ENCODE measurements around the gene VDAC1.
"Not testable (repeated sequence)": the region's sequence is repeated elsewhere in the genome, so short reads cannot be mapped to it uniquely, and the experiment has no call there.

The VDAC1 gene

GRCh38 chr5:133957591-133957990, 47.2 kb downstream of the VDAC1 start:
- no peak for DNase-seq
- no peak for TF ChIP-seq POLR2A (IDR thresholded peaks at IDR 0.05; ENCODE audit: low read length)
- no peak for TF ChIP-seq GATA1 (IDR thresholded peaks at IDR 0.05; ENCODE audit: low read depth, low read length)

- TF ChIP-seq GATA1 (IDR thresholded peaks at IDR 0.05; ENCODE audit: low read depth, low read length): no peak
- TF ChIP-seq POLR2A (IDR thresholded peaks at IDR 0.05; ENCODE audit: low read length): no peak
- no peak for DNase-seq
Measured at GRCh38 chr5:133957080-133957479, 47.7 kb downstream of the VDAC1 start.

- DNase-seq: not testable (repeated sequence)
Measured at GRCh38 chr5:133956196-133956595, 48.6 kb downstream of the VDAC1 start.

GRCh38 chr5:133953568-133954145, 51.1 kb downstream of the VDAC1 start:
- TF ChIP-seq GATA1 (IDR thresholded peaks at IDR 0.05; ENCODE audit: low read depth, low read length): no peak
- no peak for TF ChIP-seq POLR2A (IDR thresholded peaks at IDR 0.05; ENCODE audit: low read length)

GRCh38 chr5:133952729-133953567, 51.8 kb downstream of the VDAC1 start:
- no peak for TF ChIP-seq POLR2A (IDR thresholded peaks at IDR 0.05; ENCODE audit: low read length)
- no peak for DNase-seq

More at GRCh38 chr5:133953568-133954145, 51.1 kb downstream of the VDAC1 start:
- DNase-seq: no peak

GRCh38 chr5:133950821-133951612, 53.8 kb downstream of the VDAC1 start:
- TF ChIP-seq GATA1 (IDR thresholded peaks at IDR 0.05; ENCODE audit: low read depth, low read length): no peak
- no peak for TF ChIP-seq POLR2A (IDR thresholded peaks at IDR 0.05; ENCODE audit: low read length)

GRCh38 chr5:133948721-133949120, 56.1 kb downstream of the VDAC1 start:
- TF ChIP-seq POLR2A (IDR thresholded peaks at IDR 0.05; ENCODE audit: low read length): no peak
- no peak for TF ChIP-seq GATA1 (IDR thresholded peaks at IDR 0.05; ENCODE audit: low read depth, low read length)
- no peak for DNase-seq

More at GRCh38 chr5:133950821-133951612, 53.8 kb downstream of the VDAC1 start:
- no peak for DNase-seq

- no peak for DNase-seq
- TF ChIP-seq POLR2A (IDR thresholded peaks at IDR 0.05; ENCODE audit: low read length) (no peak), GATA1 (IDR thresholded peaks at IDR 0.05; ENCODE audit: low read depth, low read length) (no peak)
Measured at GRCh38 chr5:133947431-133947841, 57.3 kb downstream of the VDAC1 start.

- TF ChIP-seq POLR2A (IDR thresholded peaks at IDR 0.05; ENCODE audit: low read length) (no peak), GATA1 (IDR thresholded peaks at IDR 0.05; ENCODE audit: low read depth, low read length) (no peak)
- DNase-seq: no peak
Measured at GRCh38 chr5:133945568-133945967, 59.2 kb downstream of the VDAC1 start.

- DNase-seq: peak; percentile 78 to 86
Measured at GRCh38 chr5:133944263-133945185, 60.3 kb downstream of the VDAC1 start.

GRCh38 chr5:133943475-133943817, 61.3 kb downstream of the VDAC1 start:
- no peak for TF ChIP-seq POLR2A (IDR thresholded peaks at IDR 0.05; ENCODE audit: low read length)
- TF ChIP-seq GATA1 (IDR thresholded peaks at IDR 0.05; ENCODE audit: low read depth, low read length): no peak
- DNase-seq: no peak

More at GRCh38 chr5:133944263-133945185, 60.3 kb downstream of the VDAC1 start:
- TF ChIP-seq POLR2A (IDR thresholded peaks at IDR 0.05; ENCODE audit: low read length) (no peak), GATA1 (IDR thresholded peaks at IDR 0.05; ENCODE audit: low read depth, low read length) (no peak)

GRCh38 chr5:133942614-133943474, 61.9 kb downstream of the VDAC1 start:
- no peak for TF ChIP-seq POLR2A (IDR thresholded peaks at IDR 0.05; ENCODE audit: low read length)
- DNase-seq: peak; percentile 59 to 63
